ENCODE results near the gene MBD3L1.
A peak's percentile ranks its signal among the peaks of the same experiment; 100 is the strongest.

MBD3L1 gene

DNA sequence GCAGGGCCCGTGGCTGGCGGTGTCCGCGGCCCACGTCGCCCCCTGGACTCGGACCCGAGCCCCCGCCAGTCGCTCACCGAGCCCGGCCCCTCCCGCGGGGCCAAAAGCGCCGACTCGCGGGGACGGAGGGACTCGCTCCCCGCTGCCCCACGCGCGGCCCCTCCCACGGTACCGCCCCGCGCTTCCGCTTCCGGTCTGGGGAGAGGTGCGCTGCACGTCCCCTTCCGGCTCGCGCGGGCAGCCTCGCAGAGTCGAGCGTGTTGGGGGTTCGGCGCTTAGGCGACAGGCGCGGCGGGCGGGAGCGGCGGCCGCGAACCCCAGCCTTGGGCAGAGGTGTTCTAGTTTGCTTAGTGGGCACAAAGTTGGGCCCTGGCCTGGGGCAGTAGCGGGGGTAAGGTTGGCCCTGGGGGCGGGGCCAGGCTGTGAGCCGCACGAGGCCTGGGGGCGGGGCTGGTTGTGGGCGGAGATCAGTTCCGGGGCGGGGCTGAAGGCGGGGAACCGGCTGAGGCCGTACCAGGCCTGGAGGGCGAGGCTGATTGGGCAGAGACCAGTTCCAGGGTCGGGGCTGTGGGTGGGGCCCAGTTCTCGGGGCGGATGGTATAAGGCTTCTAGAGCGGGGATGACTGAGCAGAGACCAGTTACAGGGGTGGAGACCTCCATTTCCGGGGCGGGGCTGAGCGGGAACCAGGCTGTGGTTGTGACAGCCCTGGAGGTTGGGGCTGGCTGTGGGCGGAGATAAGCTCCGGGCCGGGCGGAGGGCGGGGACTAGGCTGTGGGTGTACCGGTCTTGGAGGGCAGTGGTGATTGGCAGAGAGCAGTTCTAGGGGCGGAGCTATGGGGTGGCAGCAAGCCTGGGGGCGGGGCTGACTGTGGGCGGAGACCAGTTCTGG lies at the start of gene MBD3L1, which contains the start of gene ZNF558:
Gene MBD3L1 (plus strand): TSS at position 246 of the 890 bp plus-strand sequence. CDS start 10,302 bp downstream, outside the sequence.
Gene ZNF558 (minus strand): TSS at position 173 of the 890 bp plus-strand sequence. CDS start 9,645 bp downstream, outside the sequence.
- peak within 1 kb of the TSS; percentile 74 for H3K4me2 ChIP-seq (ENCODE audit: low read length)
- H3K36me3 ChIP-seq (ENCODE audit: control insufficient read depth, low read length) = no peaks in the 10 kb centered on the region
- H3F3A ChIP-seq (ENCODE audit: control insufficient read depth, insufficient read depth) = no peaks in the 10 kb centered on the region
- H3K4me3 ChIP-seq (ENCODE audit: low read length) = peak within 1 kb of the TSS; percentile 87
- TF ChIP-seq CTCF (IDR thresholded peaks at IDR 0.05; ENCODE audit: low read depth, low read length, poor library complexity, severe bottlenecking) (peak; percentile 52), EZH2phosphoT487 (IDR thresholded peaks at IDR 0.05; ENCODE audit: borderline replicate concordance, low read length) (no peak)
- H3K9me2 ChIP-seq (replicated peaks; ENCODE audit: control insufficient read depth, low read length) = no peaks in the 10 kb centered on the region
- H3K27me3 ChIP-seq (ENCODE audit: control insufficient read depth, low read length) = no peaks in the 10 kb centered on the region
- peaks cover 13% of the 10 kb centered on the region for H3K4me1 ChIP-seq (ENCODE audit: control insufficient read depth, low read length)
- no peaks in the 10 kb centered on the region for H3K79me2 ChIP-seq (ENCODE audit: control insufficient read depth, low read length)
- no peaks in the 10 kb centered on the region for H4K20me1 ChIP-seq (ENCODE audit: control insufficient read depth, insufficient read depth, low read depth, low read length)
- H3K27ac ChIP-seq (ENCODE audit: low read depth, low read length) = peak within 1 kb of the TSS; percentile 65
- no peaks in the 10 kb centered on the region for H3K9me3 ChIP-seq (ENCODE audit: control insufficient read depth, insufficient read depth, low read length)

GRCh38 chr19:8794823-8795222 lies 37.4 kb upstream of the MBD3L1 start:
- H3F3A ChIP-seq (ENCODE audit: control insufficient read depth, insufficient read depth) = no peaks in the 10 kb centered on the region
- no peaks in the 10 kb centered on the region for H3K9me3 ChIP-seq (ENCODE audit: control insufficient read depth, insufficient read depth, low read length)
- H3K4me2 ChIP-seq (ENCODE audit: low read length) = no peak overlapping the region
- H3K27me3 ChIP-seq (ENCODE audit: control insufficient read depth, low read length) = no peaks in the 10 kb centered on the region
- H4K20me1 ChIP-seq (ENCODE audit: control insufficient read depth, insufficient read depth, low read depth, low read length) = no peaks in the 10 kb centered on the region
- TF ChIP-seq CTCF (IDR thresholded peaks at IDR 0.05; ENCODE audit: low read depth, low read length, poor library complexity, severe bottlenecking) (no peak), EZH2phosphoT487 (IDR thresholded peaks at IDR 0.05; ENCODE audit: borderline replicate concordance, low read length) (no peak)
- no peak overlapping the region for H3K27ac ChIP-seq (ENCODE audit: low read depth, low read length)
- no peak overlapping the region for H3K4me3 ChIP-seq (ENCODE audit: low read length)
- H3K9me2 ChIP-seq (replicated peaks; ENCODE audit: control insufficient read depth, low read length) = no peaks in the 10 kb centered on the region
- no peaks in the 10 kb centered on the region for H3K4me1 ChIP-seq (ENCODE audit: control insufficient read depth, low read length)
- H3K79me2 ChIP-seq (ENCODE audit: control insufficient read depth, low read length) = no peaks in the 10 kb centered on the region
- no peaks in the 10 kb centered on the region for H3K36me3 ChIP-seq (ENCODE audit: control insufficient read depth, low read length)

DNA sequence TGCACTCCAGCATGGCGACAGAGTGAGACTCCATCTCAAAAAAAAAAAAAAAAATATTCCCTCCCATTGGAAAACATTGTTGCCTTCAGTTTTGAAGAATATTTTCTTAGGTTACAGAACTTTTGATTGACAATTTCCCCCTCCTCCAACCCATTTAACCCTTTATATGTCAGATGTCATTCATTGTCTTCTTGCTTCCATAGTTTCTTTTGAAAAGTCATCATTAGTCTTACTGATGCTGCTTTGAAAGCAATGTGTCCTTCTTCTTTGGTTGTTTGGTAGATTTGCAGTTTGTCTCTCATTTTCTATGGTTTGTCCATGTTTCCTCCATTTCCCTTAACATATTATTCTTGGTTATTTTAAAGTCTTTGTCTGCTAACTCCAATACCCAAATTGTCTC lies 25.5 kb upstream of the MBD3L1 start:
- peaks cover 11% of the 10 kb centered on the region for H3K36me3 ChIP-seq (ENCODE audit: control insufficient read depth, low read length)
- H3K9me3 ChIP-seq (ENCODE audit: control insufficient read depth, insufficient read depth, low read length) = peaks cover 32% of the 10 kb centered on the region
- no peaks in the 10 kb centered on the region for H4K20me1 ChIP-seq (ENCODE audit: control insufficient read depth, insufficient read depth, low read depth, low read length)
- H3K79me2 ChIP-seq (ENCODE audit: control insufficient read depth, low read length) = no peaks in the 10 kb centered on the region
- no peaks in the 10 kb centered on the region for H3K4me1 ChIP-seq (ENCODE audit: control insufficient read depth, low read length)
- H3F3A ChIP-seq (ENCODE audit: control insufficient read depth, insufficient read depth) = no peaks in the 10 kb centered on the region
- H3K27me3 ChIP-seq (ENCODE audit: control insufficient read depth, low read length) = no peaks in the 10 kb centered on the region
- no peaks in the 10 kb centered on the region for H3K9me2 ChIP-seq (replicated peaks; ENCODE audit: control insufficient read depth, low read length)
- no peak overlapping the region for H3K4me2 ChIP-seq (ENCODE audit: low read length)
- no peak for TF ChIP-seq CTCF (IDR thresholded peaks at IDR 0.05; ENCODE audit: low read depth, low read length, poor library complexity, severe bottlenecking)
- TF ChIP-seq EZH2phosphoT487 (IDR thresholded peaks at IDR 0.05; ENCODE audit: borderline replicate concordance, low read length) = no peak
- no peak overlapping the region for H3K27ac ChIP-seq (ENCODE audit: low read depth, low read length)
- H3K4me3 ChIP-seq (ENCODE audit: low read length) = no peak overlapping the region

All from DOHH2 (cell line).